ENCODE data around the gene ZBTB4. TPM values are rescaled to one million over a fixed set of nuclear protein-coding genes. Genes with fewer than 3 reads are reported as not detected.

The ZBTB4 gene
- total RNA-seq, 2 experiments from 2014 or later = 3.5 to 3.9 TPM

GRCh38 chr17:7445619-7445968, 33.8 kb downstream of the ZBTB4 start:
- Histone ChIP-seq H3K9me2 (ENCODE audit: insufficient read depth, low read length) (no peaks in the 10 kb centered on the region), H4K20me1 (ENCODE audit: insufficient read depth, low read length) (no peaks in the 10 kb centered on the region), H3K36me3 (ENCODE audit: insufficient read depth, low read length) (no peaks in the 10 kb centered on the region), H2AFZ (ENCODE audit: low read length) (no peak overlapping the region), H3K79me2 (ENCODE audit: insufficient read depth, low read depth, low read length) (no peaks in the 10 kb centered on the region), H3K4me2 (ENCODE audit: low read length) (peak overlapping the region; percentile 24; the same call in 1 of the 2 replicates), H3K27ac (ENCODE audit: low read depth, low read length, poor library complexity, severe bottlenecking) (no peak overlapping the region), H3K4me1 (ENCODE audit: insufficient read depth, low read length, poor library complexity, severe bottlenecking) (peaks cover 4% of the 10 kb centered on the region), H3K4me3 (ENCODE audit: low read depth, low read length, poor library complexity, severe bottlenecking) (no peak overlapping the region), H3K9me3 (ENCODE audit: low read length) (no peaks in the 10 kb centered on the region)
- intact Hi-C loops (cut with micrococcal nuclease; ENCODE audit: unreplicated experiment) = no loop called here
- ChIA-PET CTCF (ENCODE audit: unreplicated experiment) (no interaction called here), POLR2A (interaction anchor here (0.6 kb wide), 1 partner anchor 78 kb away, joined by 4 read pairs; no protein-coding TSS in a partner anchor)
- TF ChIP-seq EZH2phosphoT487 (IDR thresholded peaks at IDR 0.05; ENCODE audit: borderline replicate concordance, low read depth, low read length) = no peak
- TF ChIP-seq, protein P1, sequence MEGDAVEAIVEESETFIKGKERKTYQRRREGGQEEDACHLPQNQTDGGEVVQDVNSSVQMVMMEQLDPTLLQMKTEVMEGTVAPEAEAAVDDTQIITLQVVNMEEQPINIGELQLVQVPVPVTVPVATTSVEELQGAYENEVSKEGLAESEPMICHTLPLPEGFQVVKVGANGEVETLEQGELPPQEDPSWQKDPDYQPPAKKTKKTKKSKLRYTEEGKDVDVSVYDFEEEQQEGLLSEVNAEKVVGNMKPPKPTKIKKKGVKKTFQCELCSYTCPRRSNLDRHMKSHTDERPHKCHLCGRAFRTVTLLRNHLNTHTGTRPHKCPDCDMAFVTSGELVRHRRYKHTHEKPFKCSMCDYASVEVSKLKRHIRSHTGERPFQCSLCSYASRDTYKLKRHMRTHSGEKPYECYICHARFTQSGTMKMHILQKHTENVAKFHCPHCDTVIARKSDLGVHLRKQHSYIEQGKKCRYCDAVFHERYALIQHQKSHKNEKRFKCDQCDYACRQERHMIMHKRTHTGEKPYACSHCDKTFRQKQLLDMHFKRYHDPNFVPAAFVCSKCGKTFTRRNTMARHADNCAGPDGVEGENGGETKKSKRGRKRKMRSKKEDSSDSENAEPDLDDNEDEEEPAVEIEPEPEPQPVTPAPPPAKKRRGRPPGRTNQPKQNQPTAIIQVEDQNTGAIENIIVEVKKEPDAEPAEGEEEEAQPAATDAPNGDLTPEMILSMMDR (conservative IDR thresholded peaks at IDR 0.05; ENCODE audit: low read length) = no peak
- no peak for DNase-seq (ENCODE audit: low spot score)
- no TSS peak for BruUV-seq (replicated peaks)

GRCh38 chr17:7444682-7445618, 34.5 kb downstream of the ZBTB4 start, which contains the start of gene CHRNB1:
CHRNB1 (plus strand) TSS chr17:7445061; CDS start chr17:7445128, 67 bp downstream.
- Histone ChIP-seq H3K9me3 (ENCODE audit: low read length) (no peaks in the 10 kb centered on the region), H3K27ac (ENCODE audit: low read depth, low read length, poor library complexity, severe bottlenecking) (no peak within 1 kb of the TSS), H3K4me1 (ENCODE audit: insufficient read depth, low read length, poor library complexity, severe bottlenecking) (peaks cover 11% of the 10 kb centered on the region), H3K79me2 (ENCODE audit: insufficient read depth, low read depth, low read length) (no peaks in the 10 kb centered on the region), H3K4me3 (ENCODE audit: low read depth, low read length, poor library complexity, severe bottlenecking) (no peak within 1 kb of the TSS), H4K20me1 (ENCODE audit: insufficient read depth, low read length) (no peaks in the 10 kb centered on the region), H2AFZ (ENCODE audit: low read length) (no peak within 1 kb of the TSS), H3K4me2 (ENCODE audit: low read length) (peak within 1 kb of the TSS; percentile 24; the same call in 1 of the 2 replicates), H3K9me2 (ENCODE audit: insufficient read depth, low read length) (no peaks in the 10 kb centered on the region), H3K36me3 (ENCODE audit: insufficient read depth, low read length) (no peaks in the 10 kb centered on the region)
- intact Hi-C loops (cut with micrococcal nuclease; ENCODE audit: unreplicated experiment) = no loop called here
- BruUV-seq (replicated peaks) = no TSS peak
- no peak for DNase-seq (ENCODE audit: low spot score)
- TF ChIP-seq, protein P1 (conservative IDR thresholded peaks at IDR 0.05; ENCODE audit: low read length) = no peak
- TF ChIP-seq EZH2phosphoT487 (IDR thresholded peaks at IDR 0.05; ENCODE audit: borderline replicate concordance, low read depth, low read length) = no peak
- POLR2A ChIA-PET = interaction anchor here (0.6 to 1.0 kb wide), 2 partner anchors 10 to 77 kb away, joined by 3 to 4 read pairs; no protein-coding TSS in a partner anchor
- CTCF ChIA-PET (ENCODE audit: unreplicated experiment) = no interaction called here
